Omental fat pad (tissue), 4 donors: ENCODE results near the gene SRRM2. TPM values are rescaled to one million over a fixed set of nuclear protein-coding genes. Genes with fewer than 3 reads are reported as not detected.

Experiments used
- ATAC-seq: fragments of 150-250 bp; one replicate; pipeline ENCODE4 v1.9.1; 2016; ENCODE audit warnings: mild to moderate bottlenecking, moderate library complexity; ENCODE audit not compliant: low FRiP score
- DNase-seq: peaks from one replicate; pipeline ENCODE4 v3.0.0-alpha.2; 2019; ENCODE audit warnings: low spot score
- total RNA-seq, 4 donors: library from RNA; depleted of rRNA; stranded (reverse); fragments of >200 nt; gene quantifications; one replicate each; pipeline ENCODE4 v1.1.0, GENCODE V29; 2016
- TF ChIP-seq, protein P1 (sequence below), 3 donors: fragments of 450-650 bp; IDR thresholded peaks; one replicate each; pipeline ENCODE4 v1.5.1; 2016 to 2017; ENCODE audit warnings: antibody characterized with exemption in 3 of 3, mild to moderate bottlenecking in 3 of 3, moderate library complexity in 2 of 3

The SRRM2 gene
- total RNA-seq, 4 donors from 2014 or later = 230 to 465 (median 368) TPM

- ATAC-seq (no peak), DNase-seq (no peak)
- TF ChIP-seq, protein P1, sequence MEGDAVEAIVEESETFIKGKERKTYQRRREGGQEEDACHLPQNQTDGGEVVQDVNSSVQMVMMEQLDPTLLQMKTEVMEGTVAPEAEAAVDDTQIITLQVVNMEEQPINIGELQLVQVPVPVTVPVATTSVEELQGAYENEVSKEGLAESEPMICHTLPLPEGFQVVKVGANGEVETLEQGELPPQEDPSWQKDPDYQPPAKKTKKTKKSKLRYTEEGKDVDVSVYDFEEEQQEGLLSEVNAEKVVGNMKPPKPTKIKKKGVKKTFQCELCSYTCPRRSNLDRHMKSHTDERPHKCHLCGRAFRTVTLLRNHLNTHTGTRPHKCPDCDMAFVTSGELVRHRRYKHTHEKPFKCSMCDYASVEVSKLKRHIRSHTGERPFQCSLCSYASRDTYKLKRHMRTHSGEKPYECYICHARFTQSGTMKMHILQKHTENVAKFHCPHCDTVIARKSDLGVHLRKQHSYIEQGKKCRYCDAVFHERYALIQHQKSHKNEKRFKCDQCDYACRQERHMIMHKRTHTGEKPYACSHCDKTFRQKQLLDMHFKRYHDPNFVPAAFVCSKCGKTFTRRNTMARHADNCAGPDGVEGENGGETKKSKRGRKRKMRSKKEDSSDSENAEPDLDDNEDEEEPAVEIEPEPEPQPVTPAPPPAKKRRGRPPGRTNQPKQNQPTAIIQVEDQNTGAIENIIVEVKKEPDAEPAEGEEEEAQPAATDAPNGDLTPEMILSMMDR (IDR thresholded peaks at IDR 0.05) = no peak
Observed at GRCh38 chr16:2745961-2746360, 6.5 kb upstream of the SRRM2 start.

DNA sequence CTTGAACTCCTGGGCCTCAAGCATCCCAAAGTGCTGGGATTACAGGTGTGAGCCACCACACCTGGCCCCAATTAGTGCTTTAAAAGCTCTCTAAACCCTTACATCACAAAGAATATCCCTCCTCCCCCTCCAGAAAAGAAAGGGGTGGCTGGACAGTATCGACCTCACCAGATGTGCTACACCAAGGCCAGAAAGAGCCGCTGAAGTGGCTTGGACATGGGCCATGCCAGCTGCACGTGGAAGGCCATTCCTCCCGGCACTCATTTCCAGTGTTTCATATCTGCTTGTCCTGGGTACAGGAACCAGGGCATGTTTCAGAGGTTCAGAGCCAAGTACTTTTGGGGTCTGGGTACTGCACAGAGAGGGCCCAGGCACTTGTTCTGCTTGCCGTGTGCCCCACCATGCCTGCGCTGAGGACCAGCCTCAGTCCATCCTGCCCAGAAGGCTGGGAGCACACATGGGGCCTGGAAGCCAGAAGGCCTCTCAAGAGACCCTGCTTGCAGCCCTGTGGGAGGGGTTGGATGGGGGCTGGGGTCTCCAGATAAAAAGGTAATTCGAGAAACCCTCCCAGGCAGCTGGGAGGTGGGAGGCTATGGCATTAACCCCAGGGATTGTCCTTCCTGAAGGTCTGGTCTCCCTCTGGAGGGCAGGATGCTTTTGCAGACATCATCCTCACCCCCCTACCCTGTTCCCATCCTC, 3.5 kb upstream of the SRRM2 start:
- DNase-seq (no peak), ATAC-seq (no peak)
- TF ChIP-seq, protein P1 (IDR thresholded peaks at IDR 0.05) = no peak

DNA sequence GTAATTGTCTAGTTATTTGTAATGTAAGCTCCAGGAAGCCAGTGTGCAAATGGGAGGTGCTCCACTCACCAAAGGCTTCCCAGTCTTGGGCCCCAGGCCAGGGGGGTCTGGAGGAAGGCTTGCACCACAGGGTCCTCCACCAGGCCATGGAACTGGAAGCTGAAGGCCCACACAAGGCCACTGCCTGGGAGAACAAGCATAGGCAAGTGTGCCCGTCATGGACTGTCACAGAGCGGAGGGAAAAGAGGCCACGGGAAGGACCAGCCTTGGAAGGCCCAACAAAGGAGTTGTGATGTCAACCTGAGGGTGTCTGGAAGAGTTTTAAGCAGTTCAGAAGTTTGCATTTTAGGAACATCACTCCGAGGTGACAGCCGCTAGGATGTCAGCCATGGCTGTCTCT, 3.0 kb upstream of the SRRM2 start:
- TF ChIP-seq, protein P1 (IDR thresholded peaks at IDR 0.05) = no peak
- no peak for ATAC-seq
- DNase-seq = no peak

DNA sequence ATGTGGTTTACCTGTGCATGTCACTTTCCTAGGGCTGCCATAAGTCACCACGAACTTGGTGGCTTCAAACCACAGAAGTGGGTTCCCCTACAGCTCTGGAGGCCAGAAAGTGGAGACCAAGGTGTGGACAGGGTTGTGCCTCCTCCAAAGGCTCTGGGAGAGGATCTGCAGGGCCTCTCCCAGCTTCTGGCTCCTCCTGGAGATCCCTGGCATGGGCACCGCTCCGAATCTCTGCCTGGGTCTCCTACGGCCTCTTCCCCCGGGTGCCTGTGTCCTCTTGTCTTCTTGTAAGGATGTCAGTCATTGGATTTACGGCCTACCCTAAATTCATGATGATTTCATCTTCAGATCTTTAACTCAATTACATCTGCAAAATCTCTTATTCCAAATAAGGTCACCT, 2.5 kb upstream of the SRRM2 start:
- TF ChIP-seq, protein P1 (IDR thresholded peaks at IDR 0.05) = no peak
- DNase-seq = no peak
- ATAC-seq = no peak

GRCh38 chr16:2751577-2752034, 832 bp upstream of the SRRM2 start:
- DNase-seq = no peak
- TF ChIP-seq, protein P1 (IDR thresholded peaks at IDR 0.05) = no peak
- no peak for ATAC-seq

DNA sequence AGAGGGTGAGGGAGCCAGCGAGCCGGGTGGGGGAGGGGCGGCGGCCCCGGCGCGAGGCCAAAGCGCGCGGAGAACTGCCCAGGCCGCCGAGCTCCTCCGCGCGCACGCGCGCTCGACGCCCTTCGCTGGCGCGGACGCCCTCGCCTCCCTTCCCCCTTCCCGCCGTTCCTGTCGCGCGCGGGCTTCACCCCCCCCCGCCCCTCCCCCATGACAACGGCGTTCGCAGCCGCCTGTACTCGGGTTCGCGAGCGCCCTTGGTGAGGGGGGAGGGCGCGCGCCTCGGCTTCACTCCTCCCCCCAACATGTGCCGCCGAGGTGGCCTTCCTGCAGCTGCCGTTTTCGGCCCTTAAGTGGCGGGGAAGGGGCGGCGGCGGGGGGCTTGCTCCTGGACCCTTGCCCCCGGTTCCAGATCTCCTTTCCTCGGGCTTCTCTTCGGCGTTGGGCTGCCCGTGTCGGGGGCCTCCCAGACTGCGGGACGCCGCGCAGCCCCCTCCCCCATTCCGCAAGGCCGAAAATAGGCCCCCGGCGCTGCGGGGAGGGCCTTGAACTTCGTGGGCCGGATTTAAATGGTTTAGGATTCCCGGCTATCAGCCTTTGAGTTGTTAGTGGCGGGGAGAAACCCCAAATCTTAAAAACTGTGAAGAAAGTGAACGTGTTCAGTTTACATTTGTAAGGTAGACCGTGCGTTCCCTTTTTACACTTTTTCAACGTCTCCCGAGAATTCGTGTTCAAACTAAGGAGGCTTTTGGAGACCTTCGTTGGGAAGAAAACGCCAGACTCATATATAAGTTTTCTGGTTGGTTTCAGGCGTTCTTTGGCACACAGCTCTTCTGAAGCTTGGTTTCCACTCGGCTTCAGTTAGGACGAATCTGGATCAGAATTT, 653 bp downstream of the SRRM2 start:
- no peak for DNase-seq

More for the DNA sequence above, 653 bp downstream of the SRRM2 start:
- TF ChIP-seq, protein P1 (IDR thresholded peaks at IDR 0.05) = no peak
- peak; percentile 85 for ATAC-seq
